HEK293 (cell line): ENCODE measurements around the gene DAGLB.

Source experiments
- CTCF ChIP-seq: fragments of 450-650 bp; formaldehyde crosslinking; IDR thresholded peaks from 2 replicates; pipeline ENCODE4 v1.5.1; 2016; ENCODE audit warnings: missing biosample characterization, missing genetic modification characterization
- ZNF274 ChIP-seq, 2 experiments: fragments of 200-500 bp in 1 of 2; fragments of 450-650 bp in 1 of 2; sonication (Bioruptor generic) in 1 of 2; formaldehyde crosslinking in 1 of 2; IDR thresholded peaks; 2 replicates each; pipeline versions ENCODE4 v1.5.1 to v1.6.1; 2014 to 2016; ENCODE audit warnings: borderline replicate concordance in 1 of 2, inconsistent platforms in 1 of 2, low read length in 1 of 2, missing biosample characterization in 1 of 2, missing genetic modification characterization in 1 of 2
- ZSCAN18 ChIP-seq: fragments of 450-650 bp; formaldehyde crosslinking; IDR thresholded peaks from 2 replicates; pipeline ENCODE4 v1.5.1; 2016; ENCODE audit warnings: missing biosample characterization, missing genetic modification characterization

- TF ChIP-seq CTCF (tag by site-specific recombination) (no peak), ZNF274 (IDR thresholded peaks at IDR 0.05; ENCODE audit: low read length) (no peak), ZNF274 (tag by site-specific recombination; IDR thresholded peaks at IDR 0.05; ENCODE audit: borderline replicate concordance) (no peak), ZSCAN18 (tag by site-specific recombination) (no peak)
These were observed 13.3 kb upstream of the DAGLB start for GRCh38 chr7:6460990-6461584.
